ENCODE data around the gene ZNF205. TPM values are rescaled to one million over a fixed set of nuclear protein-coding genes. Genes with fewer than 3 reads are reported as not detected.

Gene ZNF205
- total and polyA plus RNA-seq, 10 of the 15 experiments (the other 5 are each of a cell fraction or from before 2014, with no cell fraction given) = 0.26 to 1.5 (median 0.78) TPM; not detected in 2

DNA sequence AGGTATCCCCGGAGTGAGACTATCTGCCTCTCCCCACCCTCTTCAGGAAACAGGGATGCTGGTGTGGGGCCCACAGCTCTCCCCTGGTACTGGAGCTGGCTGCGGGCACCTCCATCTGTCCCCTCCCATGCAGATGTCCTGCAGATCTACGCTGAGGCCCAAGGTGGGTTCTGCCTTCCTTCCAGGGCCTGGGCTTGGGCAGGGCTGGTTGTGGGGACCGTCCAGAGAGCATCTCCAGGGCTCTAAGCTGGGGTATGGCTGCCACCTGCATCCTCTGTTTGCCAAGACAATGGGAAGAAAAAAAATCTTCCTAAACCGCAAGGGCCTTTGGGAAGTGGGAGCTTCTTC, 35.3 kb downstream of the ZNF205 start:
- no peaks in the 10 kb centered on the region for H4K20me1 ChIP-seq (ENCODE audit: control insufficient read depth, insufficient read depth)
- H2AFZ ChIP-seq (ENCODE audit: control insufficient read depth, low read depth, low read length) = no peak overlapping the region
- H3K79me2 ChIP-seq (ENCODE audit: control insufficient read depth, insufficient read depth, low read length) = no peaks in the 10 kb centered on the region
- H3K4me1 ChIP-seq (ENCODE audit: control insufficient read depth, insufficient read depth, low read length) = peaks cover 3% of the 10 kb centered on the region; the same call in 1 of the 2 replicates
- no peak overlapping the region for H3K4me3 ChIP-seq
- in situ Hi-C loops (cut with MboI) (no loop called here), intact Hi-C loops (cut with micrococcal nuclease; ENCODE audit: unreplicated experiment) (no loop called here)
- BruUV-seq (replicated peaks) = no TSS peak
- POLR2A ChIA-PET = interaction anchor here (1.4 kb wide), 1 partner anchor 10 kb away, joined by 4 read pairs; no protein-coding TSS in a partner anchor
- H3K36me3 ChIP-seq (ENCODE audit: control insufficient read depth in 2 of 2, insufficient read depth in 2 of 2, low read length in 1 of 2) = no peaks in the 10 kb centered on the region
- no peak overlapping the region for H3K27ac ChIP-seq (ENCODE audit: control insufficient read depth, insufficient read depth)
- no peak overlapping the region for H3K9ac ChIP-seq (ENCODE audit: control insufficient read depth, insufficient read depth, low read length)
- CTCF ChIA-PET = interaction anchor here (0.6 to 3.1 kb wide), 3 partner anchors 12 to 120 kb away, joined by 3 to 13 read pairs (median 3); no protein-coding TSS in a partner anchor
- ATAC-seq (no peak), FAIRE-seq (no peak), DNase-seq (ENCODE audit: low read depth, low spot score) (no peak)
- H3K9me3 ChIP-seq (replicated peaks; ENCODE audit: control insufficient read depth, insufficient read depth, low read length) = no peaks in the 10 kb centered on the region; the same call in 2 of the 3 replicates
- 57% methylated on average over 5 of the region's 5 CpGs for WGBS (ENCODE audit: insufficient coverage, insufficient replicate concordance, low lambda C conversion rate, missing lambda C conversion rate)
- TF ChIP-seq NFYB (IDR thresholded peaks at IDR 0.05; ENCODE audit: insufficient read depth, low read depth, low read length) (no peak), BMI1 (IDR thresholded peaks at IDR 0.05; ENCODE audit: borderline replicate concordance) (no peak), WRNIP1 (IDR thresholded peaks at IDR 0.05; ENCODE audit: borderline replicate concordance, low read depth, low read length) (no peak), NFYA (IDR thresholded peaks at IDR 0.05; ENCODE audit: borderline replicate concordance, low read depth, low read length) (no peak)
- TF ChIP-seq, protein P1, sequence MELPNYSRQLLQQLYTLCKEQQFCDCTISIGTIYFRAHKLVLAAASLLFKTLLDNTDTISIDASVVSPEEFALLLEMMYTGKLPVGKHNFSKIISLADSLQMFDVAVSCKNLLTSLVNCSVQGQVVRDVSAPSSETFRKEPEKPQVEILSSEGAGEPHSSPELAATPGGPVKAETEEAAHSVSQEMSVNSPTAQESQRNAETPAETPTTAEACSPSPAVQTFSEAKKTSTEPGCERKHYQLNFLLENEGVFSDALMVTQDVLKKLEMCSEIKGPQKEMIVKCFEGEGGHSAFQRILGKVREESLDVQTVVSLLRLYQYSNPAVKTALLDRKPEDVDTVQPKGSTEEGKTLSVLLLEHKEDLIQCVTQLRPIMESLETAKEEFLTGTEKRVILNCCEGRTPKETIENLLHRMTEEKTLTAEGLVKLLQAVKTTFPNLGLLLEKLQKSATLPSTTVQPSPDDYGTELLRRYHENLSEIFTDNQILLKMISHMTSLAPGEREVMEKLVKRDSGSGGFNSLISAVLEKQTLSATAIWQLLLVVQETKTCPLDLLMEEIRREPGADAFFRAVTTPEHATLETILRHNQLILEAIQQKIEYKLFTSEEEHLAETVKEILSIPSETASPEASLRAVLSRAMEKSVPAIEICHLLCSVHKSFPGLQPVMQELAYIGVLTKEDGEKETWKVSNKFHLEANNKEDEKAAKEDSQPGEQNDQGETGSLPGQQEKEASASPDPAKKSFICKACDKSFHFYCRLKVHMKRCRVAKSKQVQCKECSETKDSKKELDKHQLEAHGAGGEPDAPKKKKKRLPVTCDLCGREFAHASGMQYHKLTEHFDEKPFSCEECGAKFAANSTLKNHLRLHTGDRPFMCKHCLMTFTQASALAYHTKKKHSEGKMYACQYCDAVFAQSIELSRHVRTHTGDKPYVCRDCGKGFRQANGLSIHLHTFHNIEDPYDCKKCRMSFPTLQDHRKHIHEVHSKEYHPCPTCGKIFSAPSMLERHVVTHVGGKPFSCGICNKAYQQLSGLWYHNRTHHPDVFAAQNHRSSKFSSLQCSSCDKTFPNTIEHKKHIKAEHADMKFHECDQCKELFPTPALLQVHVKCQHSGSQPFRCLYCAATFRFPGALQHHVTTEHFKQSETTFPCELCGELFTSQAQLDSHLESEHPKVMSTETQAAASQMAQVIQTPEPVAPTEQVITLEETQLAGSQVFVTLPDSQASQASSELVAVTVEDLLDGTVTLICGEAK (IDR thresholded peaks at IDR 0.05; ENCODE audit: borderline replicate concordance) = no peak
- H3K4me2 ChIP-seq (ENCODE audit: control insufficient read depth, insufficient read depth) = no peak overlapping the region
- no peaks in the 10 kb centered on the region for H3K27me3 ChIP-seq (replicated peaks in 1 of 2; ENCODE audit: control insufficient read depth in 2 of 2, insufficient read depth in 2 of 2, low read length in 1 of 2)
- SMC1A ChIA-PET (ENCODE audit: uncharacterized antibody, unreplicated experiment) = interaction anchor here (0.9 to 1.5 kb wide), 2 partner anchors 11 to 18 kb away, joined by 4 to 5 read pairs; no protein-coding TSS in a partner anchor
- RAD21 ChIA-PET (ENCODE audit: unreplicated experiment) = interaction anchor here (1.2 kb wide), 1 partner anchor 12 kb away, joined by 3 read pairs; no protein-coding TSS in a partner anchor

All from GM12878 (cell line).